ENCODE data around the gene YTHDC1. TPM values are rescaled to one million over a fixed set of nuclear protein-coding genes. Genes with fewer than 3 reads are reported as not detected.

The YTHDC1 gene
- total and polyA plus RNA-seq, 8 donors, result 31.1 to 58.8 (median 37.9) TPM

GRCh38 chr4:68264875-68265565, 84.9 kb downstream of the YTHDC1 start:
- TF ChIP-seq CTCF (IDR thresholded peaks at IDR 0.05), result no peak

More at GRCh38 chr4:68264875-68265565, 84.9 kb downstream of the YTHDC1 start:
- no peaks in the 10 kb centered on the region for H3K27me3 ChIP-seq
- no peak overlapping the region for H3K27ac ChIP-seq
- no peaks in the 10 kb centered on the region for H3K4me1 ChIP-seq
- no peaks in the 10 kb centered on the region for H3K36me3 ChIP-seq
- DNase-seq (no peak), FAIRE-seq (no peak), ATAC-seq (no peak)
- H3K4me3 ChIP-seq, result no peak overlapping the region
- H3K9me3 ChIP-seq, result no peaks in the 10 kb centered on the region
- intact Hi-C loops (cut with DNase I), result no loop called here
- 62 to 64% methylated on average over 3 of the region's 3 CpGs for WGBS, 2 donors

Other genes with a start within 250 kb of the YTHDC1 start
- gene TMPRSS11F, start 220.2 kb downstream of the YTHDC1 start, total RNA-seq, result not detected
- gene TMPRSS11F, start 220.2 kb downstream of the YTHDC1 start, polyA plus RNA-seq, result not detected
- not detected for gene TMPRSS11B, start 104.4 kb downstream of the YTHDC1 start, total RNA-seq
- gene TMPRSS11B, start 104.4 kb downstream of the YTHDC1 start, polyA plus RNA-seq, result under 1 TPM in 1 of 2 donors, not detected in 1; 0.07 TPM
- gene TMPRSS11E, start 97.4 kb upstream of the YTHDC1 start, total RNA-seq, result under 1 TPM in 4 of 6 donors, not detected in 2; 0.20 to 0.67 (median 0.61) TPM
- 1 to 10 TPM in 1 of 2 donors, under 1 TPM in 1; 0.65 to 1.0 TPM for gene TMPRSS11E, start 97.4 kb upstream of the YTHDC1 start, polyA plus RNA-seq
- 1 to 10 TPM in 1 of 6 donors, under 1 TPM in 5; 0.19 to 1.1 (median 0.42) TPM for gene UGT2B17, start 226.2 kb upstream of the YTHDC1 start, total RNA-seq
- under 1 TPM; 0.11 to 0.49 TPM for gene UGT2B17, start 226.2 kb upstream of the YTHDC1 start, polyA plus RNA-seq